ENCODE results near the gene CABCOCO1. TPM values are rescaled to one million over a fixed set of nuclear protein-coding genes. Genes with fewer than 3 reads are reported as not detected.

The CABCOCO1 gene
- total RNA-seq, 1 donor: 2.2 TPM

GRCh38 chr10:61758433-61758832 lies 95.7 kb downstream of the CABCOCO1 start:
- no peak for DNase-seq (ENCODE audit: insufficient read length, low spot score, missing footprints)
- Histone ChIP-seq H3K27ac (ENCODE audit: low read depth, low read length) (no peak overlapping the region), H3K27me3 (ENCODE audit: insufficient read depth, low read length) (no peaks in the 10 kb centered on the region), H3K4me3 (ENCODE audit: insufficient read depth, low read length) (no peak overlapping the region), H4K20me1 (ENCODE audit: insufficient read depth, low read length) (no peaks in the 10 kb centered on the region), H3K36me3 (ENCODE audit: insufficient read depth, low read length) (no peaks in the 10 kb centered on the region), H3K9me3 (ENCODE audit: low read depth, low read length) (no peaks in the 10 kb centered on the region), H3K4me1 (ENCODE audit: insufficient read depth, low read length) (peaks cover 23% of the 10 kb centered on the region), H3K79me2 (ENCODE audit: insufficient read depth, low read length) (no peaks in the 10 kb centered on the region), H2AFZ (ENCODE audit: low read length) (no peak overlapping the region), H3K4me2 (ENCODE audit: insufficient read depth, low read length) (no peak overlapping the region)
- TF ChIP-seq CTCF (IDR thresholded peaks at IDR 0.05; ENCODE audit: extremely low read depth, low read depth, low read length): no peak

- Histone ChIP-seq H3K4me3 (ENCODE audit: insufficient read depth, low read length) (no peak overlapping the region), H3K36me3 (ENCODE audit: insufficient read depth, low read length) (no peaks in the 10 kb centered on the region), H3K27ac (ENCODE audit: low read depth, low read length) (no peak overlapping the region), H3K27me3 (ENCODE audit: insufficient read depth, low read length) (no peaks in the 10 kb centered on the region), H3K4me1 (ENCODE audit: insufficient read depth, low read length) (peaks cover 23% of the 10 kb centered on the region), H3K79me2 (ENCODE audit: insufficient read depth, low read length) (no peaks in the 10 kb centered on the region), H3K9me3 (ENCODE audit: low read depth, low read length) (no peaks in the 10 kb centered on the region), H2AFZ (ENCODE audit: low read length) (no peak overlapping the region), H3K4me2 (ENCODE audit: insufficient read depth, low read length) (no peak overlapping the region), H4K20me1 (ENCODE audit: insufficient read depth, low read length) (no peaks in the 10 kb centered on the region)
- no peak for DNase-seq (ENCODE audit: insufficient read length, low spot score, missing footprints)
- TF ChIP-seq CTCF (IDR thresholded peaks at IDR 0.05; ENCODE audit: extremely low read depth, low read depth, low read length): no peak
Observed at GRCh38 chr10:61759751-61760150, 97.0 kb downstream of the CABCOCO1 start.

GRCh38 chr10:61760943-61761824 lies 98.5 kb downstream of the CABCOCO1 start:
- Histone ChIP-seq H3K4me2 (ENCODE audit: insufficient read depth, low read length) (peak overlapping the region; percentile 56), H3K27ac (ENCODE audit: low read depth, low read length) (peak overlapping the region; percentile 61), H3K36me3 (ENCODE audit: insufficient read depth, low read length) (no peaks in the 10 kb centered on the region), H3K79me2 (ENCODE audit: insufficient read depth, low read length) (no peaks in the 10 kb centered on the region), H3K27me3 (ENCODE audit: insufficient read depth, low read length) (no peaks in the 10 kb centered on the region), H3K4me1 (ENCODE audit: insufficient read depth, low read length) (peaks cover 23% of the 10 kb centered on the region), H3K4me3 (ENCODE audit: insufficient read depth, low read length) (no peak overlapping the region), H2AFZ (ENCODE audit: low read length) (peak overlapping the region; percentile 8), H3K9me3 (ENCODE audit: low read depth, low read length) (no peaks in the 10 kb centered on the region), H4K20me1 (ENCODE audit: insufficient read depth, low read length) (no peaks in the 10 kb centered on the region)
- DNase-seq (ENCODE audit: insufficient read length, low spot score, missing footprints): no peak
- TF ChIP-seq CTCF (IDR thresholded peaks at IDR 0.05; ENCODE audit: extremely low read depth, low read depth, low read length): no peak

GRCh38 chr10:61761825-61762217 lies 99.1 kb downstream of the CABCOCO1 start:
- Histone ChIP-seq H2AFZ (ENCODE audit: low read length) (no peak overlapping the region), H3K4me1 (ENCODE audit: insufficient read depth, low read length) (peaks cover 23% of the 10 kb centered on the region), H3K9me3 (ENCODE audit: low read depth, low read length) (no peaks in the 10 kb centered on the region), H3K79me2 (ENCODE audit: insufficient read depth, low read length) (no peaks in the 10 kb centered on the region), H3K36me3 (ENCODE audit: insufficient read depth, low read length) (no peaks in the 10 kb centered on the region), H4K20me1 (ENCODE audit: insufficient read depth, low read length) (no peaks in the 10 kb centered on the region), H3K27ac (ENCODE audit: low read depth, low read length) (peak overlapping the region; percentile 61), H3K4me2 (ENCODE audit: insufficient read depth, low read length) (no peak overlapping the region), H3K4me3 (ENCODE audit: insufficient read depth, low read length) (no peak overlapping the region), H3K27me3 (ENCODE audit: insufficient read depth, low read length) (no peaks in the 10 kb centered on the region)
- TF ChIP-seq CTCF (IDR thresholded peaks at IDR 0.05; ENCODE audit: extremely low read depth, low read depth, low read length): no peak
- DNase-seq (ENCODE audit: insufficient read length, low spot score, missing footprints): no peak
